Dedifferentiated amniotic fluid mesenchymal stem cell (primary cell): Measurements from ENCODE around the gene OXSR1.
A peak's percentile ranks its signal among the peaks of the same experiment; 100 is the strongest.
"Not testable (repeated sequence)": the region's sequence is repeated elsewhere in the genome, so short reads cannot be mapped to it uniquely, and the experiment has no call there.

ENCODE experiments used
- DNase-seq: peaks from one replicate; pipeline ENCODE4 v3.0.0-alpha.2; 2016; ENCODE audit errors: extremely low spot score

OXSR1 gene

GRCh38 chr3:38165722-38166387, 518 bp downstream of the OXSR1 start:
- peak; percentile 24 for DNase-seq

DNA sequence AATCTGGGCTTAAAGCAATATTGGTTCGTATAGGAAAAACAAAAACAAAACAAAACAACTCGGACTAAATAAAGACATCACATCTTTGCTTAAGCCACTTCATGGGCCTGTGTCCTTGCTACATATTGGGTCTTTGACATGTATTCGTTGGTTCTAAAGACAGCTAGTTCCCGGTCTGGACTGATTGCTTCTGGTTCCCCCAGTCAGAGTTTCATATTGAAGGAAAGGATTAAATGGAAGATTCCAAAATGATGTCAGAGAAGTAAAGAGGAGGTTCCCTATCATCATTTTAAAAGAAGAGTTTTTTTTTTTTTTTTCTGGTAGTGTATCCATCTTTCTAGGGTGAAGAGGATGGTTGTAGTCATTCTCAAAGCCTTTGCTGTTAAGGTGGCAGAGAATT, 2.3 kb downstream of the OXSR1 start:
- DNase-seq, result no peak

GRCh38 chr3:38168151-38169026, 3.1 kb downstream of the OXSR1 start:
- peak; percentile 89 for DNase-seq

DNA sequence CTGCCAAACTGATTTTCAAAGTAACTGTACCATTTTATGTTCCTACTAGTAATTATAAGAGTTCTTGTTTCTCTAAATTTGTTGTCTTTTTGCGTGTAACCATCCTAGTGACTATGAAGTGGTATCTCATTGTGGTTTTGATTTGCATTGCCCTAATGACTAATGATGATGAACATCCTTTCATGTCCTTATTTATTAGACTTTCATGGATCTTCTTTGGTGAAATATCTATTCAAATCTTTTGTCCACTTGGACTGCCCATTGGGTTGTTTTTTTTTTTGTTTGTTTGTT, 3.6 kb downstream of the OXSR1 start:
- DNase-seq, result no peak

DNA sequence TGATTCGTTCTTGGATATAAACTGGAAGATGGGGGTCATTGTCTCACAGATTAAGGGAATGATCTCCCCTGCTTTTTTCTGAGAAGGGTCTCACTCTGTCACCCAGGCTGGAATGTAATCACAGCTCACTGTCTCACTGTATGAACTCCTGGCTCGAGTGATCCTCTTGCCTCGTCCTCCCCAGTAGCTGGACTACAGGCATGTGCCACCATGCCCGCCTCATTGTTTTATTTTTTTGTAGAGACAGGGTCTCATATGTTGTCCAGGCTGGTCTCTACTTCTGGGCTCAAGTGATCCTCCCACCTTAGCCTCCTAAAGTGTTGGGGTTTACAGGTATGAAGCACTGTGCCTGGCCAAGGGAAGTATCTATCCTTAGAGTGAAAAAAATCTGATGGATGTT, 5.4 kb downstream of the OXSR1 start:
- DNase-seq, result no peak

GRCh38 chr3:38171622-38172021, 6.3 kb downstream of the OXSR1 start:
- no peak for DNase-seq

GRCh38 chr3:38173834-38174418, 8.6 kb downstream of the OXSR1 start:
- DNase-seq, result no peak

DNA sequence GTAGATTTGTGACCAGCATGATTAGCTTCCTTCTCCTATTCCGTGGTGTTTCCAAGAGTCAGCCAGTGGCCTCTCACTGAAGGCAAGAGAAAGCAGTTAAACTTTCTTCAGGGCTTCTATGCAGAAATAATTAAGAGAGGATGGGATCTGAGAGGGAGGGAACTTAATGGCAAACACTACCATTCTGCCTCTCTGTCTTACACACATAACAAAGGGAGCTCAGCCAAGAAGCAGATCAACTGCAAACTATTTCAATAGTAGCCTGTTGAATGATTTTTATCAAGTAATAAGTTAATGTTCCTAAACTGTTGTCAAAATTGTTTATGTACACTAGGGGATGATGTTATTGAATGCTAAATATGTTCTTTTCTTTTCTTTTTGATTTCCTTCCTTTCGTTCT, 11.8 kb downstream of the OXSR1 start:
- DNase-seq, result no peak

DNA sequence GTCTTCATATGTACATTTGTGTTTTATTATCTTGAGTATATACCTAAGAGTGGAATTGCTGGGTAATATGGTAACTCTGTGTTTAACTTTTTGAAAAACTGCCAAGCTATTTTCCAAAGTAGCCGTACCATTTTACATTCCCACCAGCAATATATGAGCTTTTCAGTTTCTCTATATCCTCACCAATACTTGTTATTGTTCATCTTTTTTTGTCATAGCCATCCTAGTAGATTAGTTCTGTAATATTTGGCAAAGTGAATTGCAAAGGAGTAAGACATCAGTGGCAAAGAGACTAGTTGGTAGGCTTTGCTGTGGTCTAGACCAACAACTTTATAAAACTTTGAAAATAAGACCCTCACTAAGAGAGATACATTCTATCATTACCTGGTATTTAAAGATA, 21.4 kb downstream of the OXSR1 start:
- DNase-seq, result no peak

GRCh38 chr3:38190481-38190881, 25.1 kb downstream of the OXSR1 start:
- DNase-seq, result no peak

- DNase-seq, result not testable (repeated sequence)
Observed at GRCh38 chr3:38202931-38203330, 37.6 kb downstream of the OXSR1 start.

DNA sequence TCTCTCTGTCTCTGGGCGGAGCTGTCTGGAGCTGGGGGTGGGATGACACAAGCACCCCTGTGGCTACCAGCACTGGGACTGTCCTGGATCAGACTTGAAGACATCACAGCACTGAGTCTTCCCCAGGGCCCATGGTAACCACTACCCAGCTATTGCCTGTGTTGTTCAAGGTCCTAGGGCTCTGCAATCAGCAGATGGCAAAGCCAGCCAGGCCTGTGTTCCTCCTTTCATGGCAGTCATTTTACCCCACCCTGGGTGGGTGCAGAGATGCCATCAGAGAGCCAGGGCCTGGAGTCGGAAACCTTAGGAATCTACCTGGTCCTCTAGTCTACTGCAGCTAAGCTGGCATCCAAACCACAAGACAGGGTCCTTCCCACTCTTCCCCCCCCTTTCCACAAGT, 38.4 kb downstream of the OXSR1 start:
- DNase-seq, result no peak

DNA sequence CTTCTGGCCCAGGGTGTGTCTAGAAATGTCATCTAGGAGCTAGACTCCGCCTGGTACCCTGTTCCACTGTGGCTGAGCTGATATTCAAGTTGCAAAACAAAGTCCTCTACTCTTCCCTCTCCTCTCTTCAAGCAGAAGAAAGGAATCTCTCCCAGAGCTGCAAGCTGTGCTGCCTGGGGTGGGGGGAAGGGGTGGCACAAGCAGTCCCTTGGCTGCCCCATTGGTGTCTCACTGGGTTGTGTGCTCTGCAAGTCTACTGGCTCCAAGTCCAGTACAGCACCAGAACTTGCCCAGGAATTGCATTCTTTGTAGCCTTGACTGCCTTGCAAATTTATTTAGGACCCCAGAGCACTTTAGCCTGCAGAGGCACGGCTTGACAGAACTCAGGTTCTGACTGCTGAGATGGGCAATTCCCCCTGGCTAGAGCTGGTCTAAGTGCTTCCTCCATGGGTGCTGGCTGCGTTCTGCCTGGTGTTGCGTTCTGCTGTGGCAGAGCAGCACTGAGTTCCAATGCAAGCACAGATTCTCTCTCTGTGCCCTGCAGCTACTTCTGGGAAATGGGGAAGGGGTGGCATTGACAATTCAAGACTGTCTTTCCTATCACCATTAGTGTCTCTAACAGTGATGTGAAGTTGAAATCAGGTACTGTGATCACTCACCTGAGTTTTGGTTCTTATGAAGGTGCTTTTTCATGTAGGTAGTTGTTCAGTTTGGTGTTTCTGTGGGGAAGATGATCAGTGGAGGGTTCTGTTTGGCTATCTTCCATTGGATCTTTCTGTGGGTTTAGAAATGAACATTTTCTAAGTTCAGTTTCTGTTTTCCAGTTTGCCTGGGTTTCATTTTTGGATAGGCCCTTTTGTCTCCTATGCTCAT, 39.5 kb downstream of the OXSR1 start:
- DNase-seq, result no peak

GRCh38 chr3:38205472-38205805, 40.1 kb downstream of the OXSR1 start:
- DNase-seq, result no peak

GRCh38 chr3:38207254-38208003, 42.1 kb downstream of the OXSR1 start:
- DNase-seq, result no peak

GRCh38 chr3:38210141-38210757, 44.9 kb downstream of the OXSR1 start:
- no peak for DNase-seq

DNA sequence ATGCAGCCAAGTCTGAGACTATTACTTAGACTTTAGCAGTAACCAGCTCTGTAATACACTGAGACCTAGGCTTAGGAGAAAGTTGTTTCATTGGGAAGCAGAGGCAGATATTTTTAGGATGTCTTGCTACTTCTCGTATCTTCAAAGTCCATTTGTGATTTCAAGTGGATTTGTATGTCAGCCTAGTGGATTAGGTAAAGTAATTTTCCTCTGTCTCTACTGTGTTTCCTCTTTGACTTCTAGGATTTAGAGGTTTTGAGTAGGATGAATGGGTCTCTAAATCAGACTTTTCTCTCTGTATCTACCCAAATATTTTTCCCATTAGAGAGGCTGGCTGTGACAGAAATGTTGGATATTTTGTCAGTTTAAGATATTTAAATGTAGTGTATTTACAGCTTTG, 46.8 kb downstream of the OXSR1 start:
- DNase-seq, result no peak

DNA sequence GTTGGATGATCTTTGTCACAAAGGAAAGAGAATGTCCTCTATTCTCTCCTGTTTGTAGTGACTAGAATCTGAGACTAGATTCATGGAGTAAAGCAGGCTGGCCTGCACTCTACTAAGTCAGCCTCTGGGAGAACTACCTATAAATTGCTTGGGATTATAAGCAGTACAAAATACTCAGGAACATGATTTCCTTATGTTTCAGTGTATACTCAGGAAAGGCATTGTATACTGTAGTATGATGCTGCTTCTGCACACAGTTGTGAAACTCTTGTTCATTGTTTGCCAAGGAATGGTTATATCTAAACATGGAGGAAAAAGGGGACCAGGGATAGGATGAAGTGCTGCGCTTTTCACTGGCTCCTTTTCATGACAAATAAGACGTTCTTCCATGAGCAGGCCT, 49.2 kb downstream of the OXSR1 start:
- no peak for DNase-seq

- no peak for DNase-seq
Observed at GRCh38 chr3:38219609-38220197, 54.4 kb downstream of the OXSR1 start.

DNA sequence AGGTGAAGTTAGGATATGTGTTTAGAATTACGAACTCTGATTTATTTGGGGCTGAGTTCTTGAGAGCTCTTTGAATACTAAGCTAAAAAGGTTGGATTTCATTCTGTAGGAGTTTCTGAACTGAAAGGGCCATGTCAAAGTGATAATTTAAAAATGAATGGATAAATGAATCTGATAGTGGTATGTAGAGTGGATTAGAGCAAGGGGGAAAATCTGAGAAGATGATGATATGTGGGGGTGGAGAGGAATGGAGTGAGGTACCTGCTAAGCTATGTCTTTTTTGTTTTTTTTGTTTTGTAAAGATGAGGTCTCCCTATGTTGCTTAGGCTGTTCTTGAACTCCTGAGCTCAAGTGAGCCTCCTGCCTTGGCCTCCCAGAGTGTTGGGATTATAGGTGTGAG, 55.7 kb downstream of the OXSR1 start:
- no peak for DNase-seq
